ENCODE data around the gene FNDC7.

The FNDC7 gene

DNA sequence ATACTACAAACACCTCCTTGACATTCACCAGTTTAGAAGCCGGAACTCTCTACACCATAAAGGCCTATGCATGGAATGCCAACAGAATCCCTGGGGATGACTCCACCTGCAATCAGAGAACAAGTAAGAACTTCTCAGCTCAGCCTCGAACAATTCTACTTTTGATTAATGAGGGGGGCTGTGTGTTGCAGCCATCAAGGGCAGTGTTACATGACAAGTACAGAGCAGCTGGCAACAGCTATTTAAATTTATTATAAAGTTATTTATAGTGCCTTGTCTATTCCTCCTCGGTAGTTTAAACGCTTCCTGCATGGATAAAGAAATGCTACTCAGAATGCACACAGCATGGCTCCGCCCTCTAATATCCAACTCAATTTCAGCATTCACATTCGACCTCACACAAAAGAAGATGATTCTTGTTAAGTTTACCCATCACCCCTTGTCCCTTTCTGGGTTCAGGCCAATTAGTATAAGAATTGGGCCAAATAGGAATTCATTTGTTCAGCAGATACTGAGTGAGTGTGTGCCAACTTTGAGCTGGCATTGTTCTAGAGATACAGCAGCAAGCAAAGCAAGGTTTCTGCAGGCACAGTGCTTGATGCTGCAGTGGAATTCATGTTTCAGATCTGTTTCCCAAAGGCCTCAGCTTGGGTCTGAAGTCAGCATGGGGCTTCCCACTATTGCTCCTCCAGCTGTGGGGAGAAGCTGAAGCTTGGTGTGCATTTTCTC is 6.4 kb downstream of the FNDC7 start:
- no peak overlapping the region for H3K4me3 ChIP-seq (ENCODE audit: low read depth, low read length)
- no peak for DNase-seq (ENCODE audit: low read depth, low spot score)
- POLR2A ChIA-PET = no interaction called here
- TF ChIP-seq, protein P1, sequence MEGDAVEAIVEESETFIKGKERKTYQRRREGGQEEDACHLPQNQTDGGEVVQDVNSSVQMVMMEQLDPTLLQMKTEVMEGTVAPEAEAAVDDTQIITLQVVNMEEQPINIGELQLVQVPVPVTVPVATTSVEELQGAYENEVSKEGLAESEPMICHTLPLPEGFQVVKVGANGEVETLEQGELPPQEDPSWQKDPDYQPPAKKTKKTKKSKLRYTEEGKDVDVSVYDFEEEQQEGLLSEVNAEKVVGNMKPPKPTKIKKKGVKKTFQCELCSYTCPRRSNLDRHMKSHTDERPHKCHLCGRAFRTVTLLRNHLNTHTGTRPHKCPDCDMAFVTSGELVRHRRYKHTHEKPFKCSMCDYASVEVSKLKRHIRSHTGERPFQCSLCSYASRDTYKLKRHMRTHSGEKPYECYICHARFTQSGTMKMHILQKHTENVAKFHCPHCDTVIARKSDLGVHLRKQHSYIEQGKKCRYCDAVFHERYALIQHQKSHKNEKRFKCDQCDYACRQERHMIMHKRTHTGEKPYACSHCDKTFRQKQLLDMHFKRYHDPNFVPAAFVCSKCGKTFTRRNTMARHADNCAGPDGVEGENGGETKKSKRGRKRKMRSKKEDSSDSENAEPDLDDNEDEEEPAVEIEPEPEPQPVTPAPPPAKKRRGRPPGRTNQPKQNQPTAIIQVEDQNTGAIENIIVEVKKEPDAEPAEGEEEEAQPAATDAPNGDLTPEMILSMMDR (IDR thresholded peaks at IDR 0.05; ENCODE audit: insufficient read depth, low read length, missing control alignments) = no peak
- CTCF ChIA-PET = interaction anchor here (1.3 to 1.4 kb wide), 2 partner anchors 18 to 26 kb away, joined by 3 to 4 read pairs; no protein-coding TSS in a partner anchor

DNA sequence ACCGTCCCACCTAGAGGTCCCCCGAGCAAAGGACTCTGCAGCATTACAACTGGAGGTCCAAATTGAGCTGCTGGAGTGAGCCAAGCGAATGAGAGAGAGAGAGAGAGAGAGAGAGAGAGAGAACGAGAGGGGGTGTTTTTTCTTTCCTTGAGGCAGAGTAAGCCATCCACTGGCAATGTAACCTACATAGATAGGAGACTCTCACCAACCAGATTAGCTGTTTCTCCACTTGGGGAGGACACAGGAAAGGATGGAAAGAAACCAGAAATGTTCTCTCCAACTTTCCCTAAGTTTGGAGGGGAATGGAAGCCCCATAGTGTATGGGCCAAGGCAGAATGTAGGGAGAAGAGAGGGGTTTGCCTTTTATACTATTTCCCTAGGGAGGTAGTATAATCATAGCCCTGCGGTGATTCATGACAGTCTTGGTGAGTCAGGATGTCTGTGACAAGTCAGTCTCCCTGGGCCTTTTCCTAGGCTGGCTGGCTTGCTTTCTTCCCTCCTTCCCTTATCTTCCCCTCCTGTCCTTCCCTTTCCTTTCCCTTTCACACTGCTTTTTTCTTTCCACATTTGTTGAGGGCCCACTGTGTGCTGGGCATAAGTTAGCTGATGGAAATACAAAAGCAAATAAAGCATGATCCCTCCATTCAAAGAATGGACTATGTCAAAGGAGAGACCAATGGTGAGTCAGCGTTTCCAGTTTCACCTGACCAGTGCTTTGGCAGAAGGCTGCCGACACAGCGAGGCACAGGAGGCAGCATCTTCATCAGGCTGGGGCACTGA is 7.1 kb downstream of the FNDC7 start:
- peak; percentile 61 for DNase-seq (ENCODE audit: low read depth, low spot score)
- TF ChIP-seq, protein P1 (IDR thresholded peaks at IDR 0.05; ENCODE audit: insufficient read depth, low read length, missing control alignments) = no peak
- no peak overlapping the region for H3K4me3 ChIP-seq (ENCODE audit: low read depth, low read length)
- CTCF ChIA-PET = interaction anchor here (1.3 to 1.4 kb wide), 2 partner anchors 17 to 26 kb away, joined by 3 to 4 read pairs; no protein-coding TSS in a partner anchor
- POLR2A ChIA-PET = no interaction called here

DNA sequence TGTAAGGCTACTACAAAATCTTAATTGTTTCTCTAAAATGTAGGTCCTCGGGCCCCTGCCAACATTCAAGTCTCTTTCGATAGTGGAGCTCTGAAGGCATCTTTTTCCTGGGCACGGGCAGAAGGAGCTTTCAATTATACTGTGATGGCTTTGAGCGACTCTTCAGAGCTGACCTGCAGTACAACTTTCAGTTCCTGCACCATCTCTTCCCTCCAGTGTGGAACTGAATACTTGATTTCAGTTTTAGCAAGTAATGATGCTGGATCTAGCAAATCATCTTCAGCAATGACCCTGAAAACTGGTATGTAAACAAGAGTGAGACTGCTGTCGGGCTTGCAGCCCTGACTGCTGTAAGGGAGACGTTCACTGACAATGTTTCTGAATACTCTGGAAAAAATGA is 9.6 kb downstream of the FNDC7 start:
- POLR2A ChIA-PET = no interaction called here
- DNase-seq (ENCODE audit: low read depth, low spot score) = no peak
- CTCF ChIA-PET = interaction anchor here (1.0 to 1.8 kb wide), 3 partner anchors 9 to 15 kb away, joined by 3 to 6 read pairs (median 3); no protein-coding TSS in a partner anchor
- H3K4me3 ChIP-seq (ENCODE audit: low read depth, low read length) = no peak overlapping the region
- TF ChIP-seq, protein P1 (IDR thresholded peaks at IDR 0.05; ENCODE audit: insufficient read depth, low read length, missing control alignments) = no peak

DNA sequence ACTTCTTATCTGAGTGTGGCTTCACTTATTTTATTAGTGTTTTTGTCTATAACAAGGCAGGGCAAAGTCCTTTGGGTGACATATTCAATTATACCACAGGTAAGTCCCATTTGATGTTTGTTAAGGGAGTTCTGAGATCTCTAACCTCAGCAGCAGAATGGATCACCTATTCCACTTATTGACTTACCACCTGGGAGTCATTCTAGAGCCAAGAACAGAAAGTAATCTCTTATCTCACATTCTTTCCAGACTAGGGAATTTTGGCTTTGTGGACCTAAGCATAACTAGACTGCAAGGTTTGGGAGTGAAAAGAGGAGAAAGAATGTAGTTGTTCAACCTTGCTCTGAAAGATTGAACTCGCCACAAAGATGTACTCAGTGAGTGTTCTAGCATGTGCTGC is 13.2 kb downstream of the FNDC7 start:
- H3K4me3 ChIP-seq (ENCODE audit: low read depth, low read length) = no peak overlapping the region
- TF ChIP-seq, protein P1 (IDR thresholded peaks at IDR 0.05; ENCODE audit: insufficient read depth, low read length, missing control alignments) = no peak
- no peak for DNase-seq (ENCODE audit: low read depth, low spot score)
- ChIA-PET POLR2A (no interaction called here), CTCF (no interaction called here)

DNA sequence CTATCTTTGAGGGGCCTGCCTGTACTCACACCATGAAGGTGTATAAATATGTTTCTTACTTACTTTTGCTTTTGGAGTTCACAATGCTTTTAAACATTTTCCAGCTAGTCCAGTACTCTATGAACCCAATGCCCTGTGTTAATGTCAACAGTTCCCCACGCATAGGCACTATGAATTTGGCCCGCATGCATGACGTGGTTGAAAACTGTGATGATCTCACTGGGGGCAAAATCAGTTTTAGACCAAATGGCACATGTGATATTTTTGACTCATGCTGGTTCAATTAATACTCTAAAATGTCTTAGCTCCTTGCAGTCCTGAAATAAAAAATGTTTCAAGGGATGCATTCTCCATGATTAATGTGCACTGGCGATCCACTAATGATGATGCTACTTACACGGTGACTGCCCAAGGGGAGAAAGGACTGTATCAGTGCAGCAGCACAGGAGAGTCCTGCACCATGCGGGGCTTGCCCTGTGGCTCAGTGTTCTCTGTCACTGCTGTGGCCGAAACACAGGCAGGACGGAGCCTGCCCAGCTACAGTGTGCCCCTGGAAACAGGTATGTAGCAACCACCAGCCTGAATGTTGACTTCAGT is 15.7 kb downstream of the FNDC7 start:
- ChIA-PET POLR2A (no interaction called here), CTCF (interaction anchor here (1.0 kb wide), 1 partner anchor 12 kb away, joined by 3 read pairs; no protein-coding TSS in a partner anchor)
- no peak for DNase-seq (ENCODE audit: low read depth, low spot score)
- TF ChIP-seq, protein P1 (IDR thresholded peaks at IDR 0.05; ENCODE audit: insufficient read depth, low read length, missing control alignments) = no peak
- H3K4me3 ChIP-seq (ENCODE audit: low read depth, low read length) = no peak overlapping the region

DNA sequence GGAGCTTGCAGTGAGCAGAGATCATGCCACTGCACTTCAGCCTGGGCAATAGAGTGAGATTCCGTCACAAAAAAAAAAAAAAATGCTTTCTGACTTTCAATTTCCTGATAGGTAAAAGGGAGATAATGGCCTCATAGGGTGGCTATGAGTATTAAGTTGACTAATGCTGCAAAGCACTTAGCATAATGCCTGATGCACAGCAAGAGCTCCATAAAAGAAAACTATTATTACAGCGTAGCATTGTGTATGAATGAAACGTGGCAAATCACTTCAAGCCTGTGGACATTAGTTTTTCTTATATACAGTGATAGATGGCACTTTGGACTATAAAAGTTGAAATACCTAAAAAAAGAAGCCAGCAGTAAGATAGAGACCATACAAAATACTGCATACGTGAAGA is 16.8 kb downstream of the FNDC7 start:
- POLR2A ChIA-PET = interaction anchor here (0.6 kb wide), 1 partner anchor 38 kb away, joined by 3 read pairs; the partner anchor contains the start of gene PRPF38B
- no peak for DNase-seq (ENCODE audit: low read depth, low spot score)
- CTCF ChIA-PET = interaction anchor here (1.2 kb wide), 1 partner anchor 16 kb away, joined by 3 read pairs; no protein-coding TSS in a partner anchor
- H3K4me3 ChIP-seq (ENCODE audit: low read depth, low read length) = no peak overlapping the region
- TF ChIP-seq, protein P1 (IDR thresholded peaks at IDR 0.05; ENCODE audit: insufficient read depth, low read length, missing control alignments) = no peak

All from AG04449 (cell line).